Measurements from ENCODE around the gene SGIP1.

SGIP1 gene

GRCh38 chr1:66626261-66626660 lies 92.3 kb downstream of the SGIP1 start:
- Mint-ChIP-seq H3K27me3 (ENCODE audit: low read depth, poor library complexity) (peaks cover 11% of the 10 kb centered on the region), H3K9me3 (no peaks in the 10 kb centered on the region), H3K4me3 (no peak overlapping the region), H3K36me3 (ENCODE audit: low read depth) (no peaks in the 10 kb centered on the region), H3K27ac (no peak overlapping the region), H3K4me1 (no peaks in the 10 kb centered on the region)
- TF ChIP-seq, protein P1, sequence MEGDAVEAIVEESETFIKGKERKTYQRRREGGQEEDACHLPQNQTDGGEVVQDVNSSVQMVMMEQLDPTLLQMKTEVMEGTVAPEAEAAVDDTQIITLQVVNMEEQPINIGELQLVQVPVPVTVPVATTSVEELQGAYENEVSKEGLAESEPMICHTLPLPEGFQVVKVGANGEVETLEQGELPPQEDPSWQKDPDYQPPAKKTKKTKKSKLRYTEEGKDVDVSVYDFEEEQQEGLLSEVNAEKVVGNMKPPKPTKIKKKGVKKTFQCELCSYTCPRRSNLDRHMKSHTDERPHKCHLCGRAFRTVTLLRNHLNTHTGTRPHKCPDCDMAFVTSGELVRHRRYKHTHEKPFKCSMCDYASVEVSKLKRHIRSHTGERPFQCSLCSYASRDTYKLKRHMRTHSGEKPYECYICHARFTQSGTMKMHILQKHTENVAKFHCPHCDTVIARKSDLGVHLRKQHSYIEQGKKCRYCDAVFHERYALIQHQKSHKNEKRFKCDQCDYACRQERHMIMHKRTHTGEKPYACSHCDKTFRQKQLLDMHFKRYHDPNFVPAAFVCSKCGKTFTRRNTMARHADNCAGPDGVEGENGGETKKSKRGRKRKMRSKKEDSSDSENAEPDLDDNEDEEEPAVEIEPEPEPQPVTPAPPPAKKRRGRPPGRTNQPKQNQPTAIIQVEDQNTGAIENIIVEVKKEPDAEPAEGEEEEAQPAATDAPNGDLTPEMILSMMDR (IDR thresholded peaks at IDR 0.05), result no peak
- DNase-seq, result no peak

DNA sequence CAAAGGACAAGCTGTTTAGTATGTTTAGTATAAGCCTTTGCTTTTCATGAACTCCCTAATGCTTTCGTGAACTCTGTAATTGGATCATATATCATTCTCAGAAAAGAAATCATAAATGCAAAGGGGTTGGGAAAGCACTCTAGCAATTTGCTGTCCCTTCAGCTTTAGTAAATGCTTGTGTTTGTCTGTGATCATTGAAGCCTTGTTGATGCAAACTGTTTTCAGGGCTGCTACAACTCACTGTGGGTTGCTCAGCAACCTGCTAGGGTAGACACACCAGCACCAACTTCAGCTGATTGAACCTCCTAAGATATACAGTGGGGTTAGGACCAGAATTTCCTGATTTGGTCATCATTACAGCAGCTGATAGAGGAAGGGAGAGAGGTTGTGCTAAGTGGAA lies 95.0 kb downstream of the SGIP1 start:
- no peak for DNase-seq
- Mint-ChIP-seq H3K27ac (no peak overlapping the region), H3K4me1 (peaks cover 13% of the 10 kb centered on the region)

GRCh38 chr1:66633159-66633558 lies 99.2 kb downstream of the SGIP1 start:
- Mint-ChIP-seq H3K27ac (peak overlapping the region; percentile 97), H3K4me1 (peaks cover 30% of the 10 kb centered on the region), H3K4me3 (no peak overlapping the region), H3K36me3 (ENCODE audit: low read depth) (no peaks in the 10 kb centered on the region), H3K27me3 (ENCODE audit: low read depth, poor library complexity) (peaks cover 6% of the 10 kb centered on the region), H3K9me3 (no peaks in the 10 kb centered on the region)
- DNase-seq, result no peak
- TF ChIP-seq, protein P1 (IDR thresholded peaks at IDR 0.05), result no peak

More for the DNA sequence above, 95.0 kb downstream of the SGIP1 start:
- no peak overlapping the region for H3K4me3 Mint-ChIP-seq
- peaks cover 11% of the 10 kb centered on the region for H3K27me3 Mint-ChIP-seq (ENCODE audit: low read depth, poor library complexity)
- H3K36me3 Mint-ChIP-seq (ENCODE audit: low read depth), result no peaks in the 10 kb centered on the region
- TF ChIP-seq, protein P1 (IDR thresholded peaks at IDR 0.05), result no peak
- H3K9me3 Mint-ChIP-seq, result no peaks in the 10 kb centered on the region

DNA sequence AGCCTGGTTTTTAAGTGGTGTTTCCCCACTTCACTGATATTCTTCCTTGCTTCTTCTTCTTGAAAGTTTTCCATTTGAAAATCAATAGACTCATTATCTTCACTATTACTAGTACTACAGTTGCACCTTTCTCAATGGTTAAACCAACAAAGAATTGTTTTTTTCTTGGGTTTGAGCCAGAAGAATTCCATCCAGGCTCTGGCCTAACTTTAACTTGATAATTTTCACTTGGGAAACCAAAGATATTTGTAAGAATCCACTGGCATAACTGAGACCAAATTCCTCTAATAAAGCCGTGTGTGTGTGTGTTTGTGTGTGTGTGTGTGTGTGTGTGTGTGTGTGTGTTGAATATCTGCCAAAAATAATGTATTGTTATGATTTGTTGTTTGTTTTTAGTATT lies 103.2 kb downstream of the SGIP1 start:
- no peak overlapping the region for H3K27ac Mint-ChIP-seq
- DNase-seq, result no peak
- no peaks in the 10 kb centered on the region for H3K36me3 Mint-ChIP-seq (ENCODE audit: low read depth)
- H3K4me3 Mint-ChIP-seq, result no peak overlapping the region
- H3K9me3 Mint-ChIP-seq, result no peaks in the 10 kb centered on the region
- peaks cover 7% of the 10 kb centered on the region for H3K27me3 Mint-ChIP-seq (ENCODE audit: low read depth, poor library complexity)
- TF ChIP-seq, protein P1 (IDR thresholded peaks at IDR 0.05), result no peak
- peaks cover 30% of the 10 kb centered on the region for H3K4me1 Mint-ChIP-seq

- no peak for DNase-seq
- Mint-ChIP-seq H3K27ac (no peak overlapping the region), H3K36me3 (ENCODE audit: low read depth) (no peaks in the 10 kb centered on the region), H3K9me3 (no peaks in the 10 kb centered on the region), H3K27me3 (ENCODE audit: low read depth, poor library complexity) (peaks cover 11% of the 10 kb centered on the region), H3K4me3 (no peak overlapping the region), H3K4me1 (no peaks in the 10 kb centered on the region)
- TF ChIP-seq, protein P1 (IDR thresholded peaks at IDR 0.05), result no peak
Measured at GRCh38 chr1:66641891-66642473, 108.0 kb downstream of the SGIP1 start.

- Mint-ChIP-seq H3K4me1 (no peaks in the 10 kb centered on the region), H3K4me3 (no peak overlapping the region), H3K27ac (no peak overlapping the region), H3K9me3 (no peaks in the 10 kb centered on the region), H3K36me3 (ENCODE audit: low read depth) (no peaks in the 10 kb centered on the region), H3K27me3 (ENCODE audit: low read depth, poor library complexity) (peaks cover 14% of the 10 kb centered on the region)
- TF ChIP-seq, protein P1 (IDR thresholded peaks at IDR 0.05), result no peak
- DNase-seq, result no peak
Measured at GRCh38 chr1:66642992-66643391, 109.0 kb downstream of the SGIP1 start.
